Retinal pigment epithelial cell (primary cell): Measurements from ENCODE around the gene UNG.
A peak's percentile ranks its signal among the peaks of the same experiment; 100 is the strongest.

Experiments
- DNase-seq: peaks from one replicate; pipeline ENCODE4 v3.0.0-alpha.2; 2010; ENCODE audit warnings: low read depth
- H3K4me3 ChIP-seq: 2 replicates; pipeline ENCODE4 v1.5.1; 2011; ENCODE audit warnings: mild to moderate bottlenecking, low read length, control low read depth, moderate library complexity
- CTCF ChIP-seq: conservative IDR thresholded peaks from 2 replicates; pipeline ENCODE4 v1.5.1; 2011; ENCODE audit warnings: low read depth, low read length, control low read depth, inconsistent platforms

Gene UNG

GRCh38 chr12:109113661-109114321 is 16.4 kb downstream of the UNG start:
- no peak for DNase-seq
- no peak for TF ChIP-seq CTCF
- no peak overlapping the region for H3K4me3 ChIP-seq

- no peak for TF ChIP-seq CTCF
- DNase-seq, result no peak
- no peak overlapping the region for H3K4me3 ChIP-seq
These were observed 17.2 kb downstream of the UNG start for GRCh38 chr12:109114644-109115043.

- DNase-seq, result no peak
- no peak overlapping the region for H3K4me3 ChIP-seq
- no peak for TF ChIP-seq CTCF
These were observed 18.0 kb downstream of the UNG start for GRCh38 chr12:109115404-109115757.

- no peak for TF ChIP-seq CTCF
- H3K4me3 ChIP-seq, result no peak within 1 kb of the TSS
- peak; percentile 34 for DNase-seq
These were observed 18.6 kb downstream of the UNG start, which contains the start of gene ACACB for GRCh38 chr12:109115758-109116610. ACACB (plus strand) TSS chr12:109116587; CDS start chr12:109139406, 22,819 bp downstream.

GRCh38 chr12:109116611-109116949 is 19.2 kb downstream of the UNG start:
- H3K4me3 ChIP-seq, result no peak overlapping the region
- no peak for TF ChIP-seq CTCF
- no peak for DNase-seq

GRCh38 chr12:109120095-109120494 is 22.7 kb downstream of the UNG start:
- H3K4me3 ChIP-seq, result no peak overlapping the region
- no peak for DNase-seq
- no peak for TF ChIP-seq CTCF

- TF ChIP-seq CTCF, result no peak
- no peak for DNase-seq
- H3K4me3 ChIP-seq, result no peak overlapping the region
These were observed 23.2 kb downstream of the UNG start for GRCh38 chr12:109120557-109120956.
